Fibroblast of upper back skin (primary cell): ENCODE measurements around the gene NADSYN1.

Experiments used
- DNase-seq: peaks from one replicate; pipeline ENCODE4 v3.0.0-alpha.2; 2013

Gene NADSYN1

DNA sequence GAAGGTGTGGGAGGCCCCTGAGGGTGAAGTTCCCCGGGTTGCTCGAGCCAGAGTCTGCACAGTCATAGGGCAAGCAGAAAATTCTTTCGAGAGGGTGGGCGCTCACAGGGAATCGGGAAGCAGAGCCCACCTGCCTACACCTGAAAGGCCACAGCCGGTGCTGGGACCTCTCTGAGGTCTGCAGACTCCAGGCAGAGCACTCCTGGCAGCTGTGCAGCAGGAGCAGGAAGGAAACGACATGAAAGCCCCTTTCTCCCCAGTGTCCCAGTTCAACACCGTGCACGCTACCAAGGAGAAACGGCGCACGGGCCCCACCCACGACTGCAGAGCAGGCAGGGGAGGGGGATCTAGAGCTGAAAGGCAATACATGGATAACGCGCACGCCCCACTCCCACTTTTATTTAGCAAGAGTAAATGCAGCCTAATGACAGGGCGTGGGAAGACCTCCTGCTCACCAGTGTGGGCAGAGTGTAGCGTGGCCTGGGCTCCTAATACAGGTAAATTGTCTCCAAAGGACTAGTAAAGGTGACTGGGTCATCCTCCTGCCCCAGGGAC, 18.4 kb upstream of the NADSYN1 start:
- no peak for DNase-seq

DNA sequence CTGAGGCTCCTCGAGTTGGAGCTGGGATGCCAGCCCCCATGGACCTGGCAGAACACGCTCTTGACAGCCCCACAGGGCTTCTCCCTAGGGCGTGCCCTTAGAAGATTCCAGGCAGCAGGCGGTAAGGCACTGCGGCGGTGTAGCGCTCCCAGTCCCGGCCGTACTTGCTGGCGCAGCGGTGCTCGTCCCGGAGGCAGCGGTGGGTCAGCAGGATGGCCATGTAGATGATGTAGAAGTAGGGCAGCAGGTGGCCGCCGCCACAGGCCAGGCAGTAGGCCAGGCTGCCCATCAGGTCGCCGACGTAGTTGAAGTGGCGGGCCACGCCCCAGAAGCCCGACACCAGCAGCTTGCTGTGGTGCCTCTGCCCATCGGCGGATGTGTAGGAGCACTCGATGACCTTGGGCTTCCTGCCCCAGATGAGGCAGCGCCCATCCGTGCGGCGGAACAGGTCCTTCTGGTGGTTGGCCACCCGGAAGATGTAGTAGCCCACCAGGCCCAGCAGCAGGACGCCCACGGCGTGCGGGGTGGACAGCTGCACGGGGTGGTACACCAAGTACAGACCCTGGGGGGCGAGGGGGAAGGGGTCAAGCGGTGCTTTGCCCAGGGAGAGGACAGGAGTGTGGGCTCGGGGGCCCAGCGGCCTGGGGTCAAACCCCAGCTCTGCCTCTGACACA, 17.6 kb upstream of the NADSYN1 start:
- DNase-seq = no peak

DNA sequence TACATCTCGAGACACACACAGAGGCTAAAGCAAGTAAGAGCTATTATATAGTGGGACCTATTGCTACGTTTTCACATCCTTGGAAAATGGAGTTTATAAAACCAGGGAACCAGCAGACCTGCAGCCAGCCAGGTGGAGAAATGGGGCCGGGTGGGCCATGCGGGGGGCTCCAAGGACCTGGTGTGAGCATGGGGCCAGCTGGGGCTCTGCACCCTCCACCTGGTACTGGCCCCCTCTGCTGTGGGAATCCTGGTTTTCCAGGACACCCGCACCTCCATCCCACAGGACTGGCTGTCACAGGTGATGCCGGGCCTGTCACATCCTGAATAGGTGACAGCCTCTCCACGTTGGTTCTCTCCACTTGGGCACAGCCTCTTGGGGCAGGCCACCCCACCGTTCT, 16.1 kb upstream of the NADSYN1 start:
- DNase-seq = no peak

DNA sequence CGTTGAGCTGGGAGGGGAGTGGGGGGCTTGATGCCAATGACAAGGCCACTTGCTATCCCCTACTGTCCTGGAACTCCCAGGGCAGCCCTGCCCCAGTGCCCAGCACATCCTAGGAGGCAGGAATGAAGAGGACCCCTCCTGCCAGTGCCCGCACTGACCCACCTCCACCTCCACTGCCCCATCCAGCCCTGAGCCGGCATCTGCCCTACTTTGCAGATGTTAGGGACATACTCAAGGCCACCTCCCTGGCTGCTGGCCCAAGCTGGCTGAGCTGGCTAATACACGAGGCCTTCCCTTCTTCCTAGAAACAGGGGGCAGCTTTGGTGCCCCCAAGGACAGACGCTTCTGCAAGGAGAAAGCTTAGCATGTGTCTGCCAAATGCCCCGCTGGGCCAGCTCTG, 15.6 kb upstream of the NADSYN1 start:
- DNase-seq = no peak

DNA sequence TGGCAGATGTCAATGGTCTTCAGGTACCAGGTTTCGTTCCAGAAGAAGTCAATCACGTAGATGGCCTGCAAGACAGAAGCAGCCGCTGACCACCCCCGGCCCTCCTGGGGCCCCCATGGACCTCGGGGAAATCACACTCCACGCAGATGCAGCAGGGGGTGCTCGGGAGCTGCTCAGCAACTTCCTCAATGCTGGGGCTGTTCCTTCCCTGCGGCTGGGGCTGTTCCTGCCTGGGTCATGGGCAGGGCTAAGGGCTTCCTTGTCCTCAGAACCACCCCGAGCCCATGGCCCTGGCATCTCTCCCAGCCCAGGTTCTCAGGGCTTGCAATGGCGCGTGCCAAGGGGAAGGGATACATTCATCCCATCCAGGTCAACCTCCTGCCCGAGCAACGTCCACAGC, 15.1 kb upstream of the NADSYN1 start:
- DNase-seq = no peak

DNA sequence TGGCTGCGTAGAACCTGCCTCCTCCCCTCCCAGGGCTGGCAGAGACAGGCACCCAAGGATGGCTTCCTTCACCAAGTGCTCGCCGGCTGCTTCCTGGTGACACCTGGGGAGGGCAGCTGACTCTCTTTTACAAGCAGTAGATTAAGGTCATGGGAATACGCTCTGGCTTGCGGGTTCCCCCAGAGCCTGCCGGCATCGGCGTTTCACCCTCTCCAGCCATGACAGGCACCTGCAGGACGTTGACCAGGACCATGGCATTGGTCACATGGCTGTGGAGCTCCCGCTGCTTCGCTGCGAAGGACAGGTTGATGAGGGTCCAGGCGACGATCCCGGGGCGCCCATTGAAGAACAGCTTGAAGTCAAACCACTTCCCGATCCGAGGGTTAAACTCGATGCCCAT, 14.4 kb upstream of the NADSYN1 start:
- no peak for DNase-seq

DNA sequence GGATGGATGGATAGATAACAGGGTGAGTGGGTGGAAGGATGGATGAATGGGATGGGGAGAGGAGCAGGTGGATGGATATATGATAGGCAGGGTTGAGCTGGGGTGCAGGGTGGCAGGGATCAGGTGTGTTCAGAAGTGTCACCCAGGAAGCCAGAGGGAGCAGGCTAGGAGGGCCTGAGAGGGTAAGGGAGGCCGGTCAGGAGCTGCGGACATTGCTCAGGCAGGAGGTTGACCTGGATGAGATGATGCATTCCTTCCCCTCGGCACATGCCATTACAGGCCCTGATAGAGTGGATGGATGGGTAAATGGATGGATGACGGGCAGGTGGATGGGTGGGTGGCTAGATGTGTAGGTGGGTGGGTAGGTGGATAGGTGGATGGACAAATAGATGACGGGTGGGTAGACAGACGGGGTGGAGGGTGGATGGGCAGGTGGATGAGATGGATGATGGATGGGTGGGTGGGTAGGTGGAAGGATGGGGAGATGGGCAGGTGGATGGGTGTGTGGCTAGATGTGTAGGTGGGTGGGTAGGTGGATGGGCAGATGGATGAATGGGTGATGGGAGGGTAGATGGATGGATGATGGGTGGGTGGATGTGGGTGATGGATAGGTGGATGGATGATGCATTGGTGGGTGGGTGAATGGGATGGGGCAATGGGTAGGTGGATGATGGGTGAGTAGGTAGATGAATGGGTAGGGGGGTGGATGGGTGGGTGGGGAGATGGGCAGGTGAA, 12.8 kb upstream of the NADSYN1 start:
- DNase-seq = no peak

DNA sequence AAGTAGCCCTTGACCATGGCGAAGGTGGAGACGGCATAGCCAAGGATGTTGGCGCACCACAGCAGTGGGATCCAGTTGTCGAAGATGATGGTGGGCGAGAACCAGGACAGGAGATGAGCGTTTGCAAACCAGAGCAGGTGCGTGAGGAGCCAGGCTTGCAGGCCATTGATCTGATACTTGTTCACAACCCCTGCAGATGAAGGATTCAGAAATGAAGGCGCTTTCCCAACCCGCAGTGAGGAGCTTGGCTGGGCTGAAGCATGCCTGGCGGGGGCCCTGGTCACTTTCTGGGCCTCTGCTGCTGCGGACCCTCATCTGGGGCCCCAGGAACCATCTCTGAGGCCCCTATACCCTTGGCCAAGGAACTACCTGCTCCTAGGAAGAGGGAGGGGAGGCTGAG, 11.8 kb upstream of the NADSYN1 start:
- DNase-seq = no peak

DNA sequence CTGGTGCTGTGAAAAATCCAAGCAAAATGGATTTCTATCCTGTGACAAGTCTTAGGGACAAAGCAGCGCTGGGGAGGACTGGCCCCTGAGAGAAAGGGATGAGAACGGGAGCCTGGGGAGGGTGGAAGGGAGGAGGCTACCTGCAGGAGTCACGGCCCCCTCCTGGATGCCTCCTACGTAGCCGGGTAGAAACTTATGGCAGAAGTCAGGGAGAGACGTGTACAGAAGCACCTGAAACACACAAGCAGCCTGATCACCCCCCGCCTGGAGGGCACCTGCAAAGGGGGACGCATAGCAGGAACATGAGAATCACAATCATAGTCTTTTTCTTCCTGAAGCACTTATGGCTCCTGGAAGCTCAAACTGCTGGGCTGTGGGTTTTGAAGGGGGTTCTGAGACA, 10.9 kb upstream of the NADSYN1 start:
- DNase-seq = no peak

DNA sequence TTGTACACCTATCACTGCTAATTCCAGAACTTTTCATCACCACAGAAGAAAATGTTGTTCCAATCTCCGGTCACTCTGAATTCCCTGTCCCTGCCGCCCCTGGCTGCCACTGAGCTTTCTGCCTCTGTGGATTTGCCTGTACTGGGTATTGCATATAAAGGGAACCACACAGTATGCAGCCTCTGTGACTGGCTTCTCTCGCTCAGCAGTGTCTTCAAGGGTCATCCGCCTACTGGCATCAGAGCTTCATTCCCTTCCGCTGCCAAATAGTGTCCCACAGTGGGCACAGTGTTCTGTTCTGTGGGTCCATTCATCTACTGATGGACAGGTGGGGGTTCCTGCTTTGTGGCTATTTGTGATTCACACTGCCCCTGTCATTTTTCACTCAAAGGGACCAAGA, 10.1 kb upstream of the NADSYN1 start:
- no peak for DNase-seq

DNA sequence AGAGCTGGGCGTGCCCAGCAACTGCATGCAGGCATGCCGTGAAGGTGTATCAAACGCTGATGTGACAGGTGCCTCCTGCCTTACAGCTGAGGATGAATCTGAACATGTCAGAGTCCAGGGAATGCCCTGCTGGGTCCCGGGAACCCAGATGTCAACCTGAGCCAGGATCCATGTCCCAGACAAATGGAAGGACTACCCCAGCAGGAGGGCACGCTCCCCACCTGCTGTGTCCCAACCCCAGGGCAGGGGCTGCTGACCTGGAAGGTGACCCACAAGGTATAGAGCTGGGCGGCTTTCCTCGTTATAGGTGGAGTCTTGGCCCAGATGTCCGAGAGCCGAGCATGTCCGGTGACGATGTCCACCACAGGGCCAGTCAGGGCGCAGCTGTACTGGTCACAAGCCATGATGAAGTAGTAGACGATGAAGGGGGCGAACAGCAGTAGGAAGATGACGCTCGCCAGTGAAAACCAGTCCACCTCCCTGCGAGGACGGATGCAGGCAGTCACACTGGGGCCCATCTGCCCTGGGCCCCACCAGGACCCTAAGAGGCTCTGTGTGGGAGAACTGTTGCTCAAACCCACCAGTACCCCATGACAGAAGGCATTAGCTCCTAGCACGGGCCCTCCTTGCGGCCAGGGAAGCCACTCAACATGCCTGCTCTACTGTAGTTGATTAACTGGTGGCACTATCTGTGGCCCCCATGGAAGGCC, 9.1 kb upstream of the NADSYN1 start:
- DNase-seq = no peak

DNA sequence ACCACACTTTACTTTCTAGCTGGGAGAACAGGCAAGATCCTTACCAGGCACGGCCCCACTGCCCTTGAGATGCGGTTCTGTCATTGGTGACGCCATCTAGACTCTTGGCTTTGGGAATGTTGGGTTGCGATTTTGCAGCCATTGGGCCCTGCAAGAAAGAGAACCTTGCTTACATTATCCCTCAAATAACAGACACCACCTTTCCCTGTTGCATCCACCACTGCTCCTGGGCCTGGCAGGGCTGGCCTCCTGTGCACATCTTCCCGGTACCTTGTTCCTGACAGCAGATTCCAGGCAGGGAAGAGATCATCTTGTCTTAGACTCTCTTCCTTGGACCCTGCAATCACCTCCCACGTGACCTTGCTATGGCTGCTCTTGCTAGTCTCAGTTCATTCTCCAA, 8.2 kb upstream of the NADSYN1 start:
- DNase-seq = no peak

DNA sequence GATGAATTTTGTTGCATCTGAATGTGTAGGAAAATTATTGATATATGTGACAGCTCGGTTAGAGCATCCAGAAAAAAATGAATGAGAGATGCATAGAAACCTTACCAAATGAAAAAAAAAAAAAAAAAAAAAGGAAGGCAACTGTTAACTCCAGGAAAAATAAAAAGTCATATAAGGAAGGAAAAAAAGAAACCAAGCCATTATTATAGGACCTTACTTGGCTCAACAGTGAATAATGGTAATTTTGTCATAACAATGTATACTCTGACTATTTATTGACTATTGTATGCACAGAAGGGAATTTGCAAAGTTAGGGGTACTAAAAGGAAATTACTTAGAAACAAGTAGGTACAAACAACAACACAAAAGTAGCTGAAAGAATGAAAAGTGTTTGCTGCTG, 6.9 kb upstream of the NADSYN1 start:
- no peak for DNase-seq

DNA sequence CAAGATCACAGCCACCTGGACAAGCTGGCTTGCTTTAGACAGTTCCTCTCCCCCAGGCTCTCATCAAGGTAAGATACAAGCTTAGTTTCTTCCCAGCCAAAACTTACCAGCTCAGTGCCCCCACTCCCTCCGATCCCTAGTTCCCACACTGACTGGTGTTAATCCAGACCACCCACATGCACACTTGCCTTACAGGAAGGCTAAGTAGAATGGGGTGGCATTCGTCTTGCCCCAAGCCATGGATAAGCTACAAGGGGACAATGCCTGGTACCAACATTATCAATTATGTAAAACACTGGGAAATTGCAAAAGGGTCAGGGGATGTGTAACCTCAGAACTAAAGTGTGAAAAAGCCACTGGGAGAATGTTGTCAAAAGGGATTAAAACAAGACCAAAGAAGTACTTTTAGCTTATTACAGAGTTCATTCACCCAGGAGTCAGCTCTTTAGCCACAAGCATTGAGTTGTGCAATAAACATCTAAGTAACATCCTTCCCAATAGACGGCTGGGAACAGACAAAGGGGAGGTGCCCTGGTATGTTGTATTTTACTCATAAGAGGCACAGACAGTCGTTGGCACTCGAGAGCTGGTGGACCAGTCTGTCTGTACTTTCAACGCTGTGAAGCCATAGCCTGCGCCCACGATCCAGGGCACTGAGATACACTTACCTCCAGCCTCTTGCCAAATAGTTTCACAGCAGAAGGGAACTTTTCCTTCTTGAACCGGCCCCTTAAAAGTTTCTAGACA, 5.9 kb upstream of the NADSYN1 start:
- peak; percentile 32 for DNase-seq

DNA sequence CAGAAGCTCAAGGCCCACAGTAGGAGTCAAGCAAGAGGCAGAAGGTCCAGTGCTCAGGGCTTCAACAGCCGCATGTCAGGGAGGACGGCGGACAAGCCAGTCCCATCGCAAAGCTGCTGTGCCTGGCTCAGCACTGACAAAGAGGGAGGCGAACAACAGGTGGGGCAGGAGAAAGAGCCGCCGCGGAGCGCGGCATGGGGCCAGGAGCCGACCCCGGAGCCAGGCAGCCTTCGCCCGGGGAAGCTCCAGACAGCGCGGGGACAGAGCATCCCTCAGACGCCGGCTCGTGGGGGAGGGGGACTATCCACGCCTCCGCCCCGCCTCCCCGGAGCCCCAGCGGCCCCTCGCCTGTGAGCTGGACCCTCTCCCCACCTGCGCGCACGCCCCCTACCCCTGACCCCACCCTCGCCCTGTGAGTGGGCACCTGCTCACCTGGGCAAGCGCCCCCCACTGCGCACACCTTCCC, 5.2 kb upstream of the NADSYN1 start:
- DNase-seq = no peak

DNA sequence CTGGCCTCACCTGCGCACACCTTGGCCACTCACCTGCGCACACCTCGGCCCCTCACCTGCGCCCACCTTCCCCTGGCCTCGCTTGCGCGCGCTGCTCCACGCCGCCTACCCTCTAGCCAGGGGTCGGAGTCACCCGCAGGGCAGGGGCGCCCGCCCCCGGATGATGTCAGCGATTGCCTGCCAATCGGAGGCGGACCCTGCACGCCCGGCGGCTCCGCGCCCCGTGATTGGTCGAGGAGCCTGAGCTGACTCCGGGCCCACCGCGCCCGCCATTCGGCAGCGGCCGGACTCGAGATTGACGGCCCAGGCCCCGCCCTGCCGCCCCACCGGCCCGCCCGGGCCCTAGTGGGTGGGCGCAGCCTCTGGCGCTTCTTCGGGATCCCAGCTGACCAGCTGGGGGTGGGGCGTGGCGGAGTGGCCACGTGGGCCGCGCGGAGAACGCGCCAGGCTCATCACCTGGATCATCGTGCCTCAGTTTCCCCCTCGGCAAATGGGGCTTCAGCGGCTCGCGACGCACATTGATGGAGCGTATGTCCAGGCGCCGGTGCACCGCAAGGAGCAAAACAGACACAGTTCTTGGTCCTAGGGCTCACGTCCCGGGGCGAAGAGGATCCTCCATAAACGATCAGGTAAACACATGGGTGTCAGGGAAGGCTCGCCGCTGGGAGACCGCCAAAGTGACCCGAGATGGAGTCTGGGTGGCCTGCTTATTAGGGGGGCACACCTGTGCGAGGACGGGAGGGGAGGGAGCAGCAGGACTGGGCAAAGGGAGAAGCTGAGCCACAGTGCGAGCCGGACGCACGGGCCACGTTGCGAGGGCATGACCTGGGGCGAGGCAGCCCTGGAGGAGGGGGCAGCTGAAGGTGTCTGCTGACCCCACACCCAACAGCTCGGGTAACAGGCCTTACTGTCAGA, 4.5 kb upstream of the NADSYN1 start, which contains the start of gene DHCR7:
Gene DHCR7 (minus strand): TSS at position 137 of the 915 bp plus-strand sequence. CDS start 3,441 bp downstream, outside the sequence.
- DNase-seq = peak; percentile 94

DNA sequence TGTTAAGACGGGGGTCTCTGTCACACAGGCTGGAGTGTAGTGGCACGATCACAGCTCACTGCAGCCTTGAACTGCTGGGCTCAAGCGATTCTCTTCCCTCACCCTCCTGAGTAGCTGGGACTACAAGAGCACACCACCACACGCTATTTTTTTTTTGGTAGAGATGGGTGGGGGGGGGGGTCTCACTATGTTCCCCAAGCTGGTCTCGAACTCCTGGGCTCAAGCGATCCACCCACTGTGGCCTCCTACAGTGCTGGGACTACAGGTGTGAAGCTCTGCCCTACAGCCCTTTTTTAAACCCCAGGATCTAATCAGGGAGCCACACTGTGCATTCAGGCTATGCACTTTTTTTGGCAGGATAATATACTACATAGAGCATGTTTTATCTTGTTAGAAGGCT, 3.4 kb upstream of the NADSYN1 start:
- no peak for DNase-seq

DNA sequence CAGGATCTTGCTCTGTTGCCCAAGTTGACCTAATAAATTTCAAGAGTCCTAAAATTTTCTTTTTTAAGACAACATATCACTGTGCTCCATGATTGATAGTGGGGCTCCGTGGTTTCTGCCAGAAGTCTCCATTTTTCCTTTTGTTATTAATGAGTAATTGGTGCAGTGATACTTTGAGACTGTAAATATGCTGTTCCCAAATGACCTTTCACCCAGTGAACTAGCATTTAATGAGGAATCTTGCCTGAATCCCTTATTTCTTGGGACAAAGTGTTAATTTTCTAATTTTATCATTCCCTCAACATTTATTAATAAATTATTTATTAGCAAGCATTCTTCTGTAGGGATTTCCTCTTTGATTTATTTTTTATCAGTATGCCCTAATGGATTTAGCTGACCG, 2.5 kb upstream of the NADSYN1 start:
- no peak for DNase-seq

DNA sequence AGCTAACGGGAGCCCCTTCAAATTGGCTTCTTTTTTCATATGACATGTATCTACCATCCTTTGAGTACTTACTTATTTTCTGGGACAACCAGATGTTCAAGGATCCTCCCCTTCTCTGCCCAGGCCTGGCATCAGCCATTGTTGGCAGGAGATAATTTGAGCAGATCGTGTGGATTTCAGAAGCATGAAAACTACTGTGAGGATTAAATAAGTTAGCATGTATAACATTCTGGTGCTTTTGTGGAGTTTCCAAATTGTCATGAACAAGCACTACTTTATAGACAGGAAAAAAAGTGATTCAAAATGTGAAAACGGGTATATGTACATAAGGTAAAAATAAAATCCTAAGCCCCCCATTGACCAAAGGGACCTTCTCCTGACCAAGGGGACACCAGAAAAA, 2.1 kb upstream of the NADSYN1 start:
- DNase-seq = no peak

DNA sequence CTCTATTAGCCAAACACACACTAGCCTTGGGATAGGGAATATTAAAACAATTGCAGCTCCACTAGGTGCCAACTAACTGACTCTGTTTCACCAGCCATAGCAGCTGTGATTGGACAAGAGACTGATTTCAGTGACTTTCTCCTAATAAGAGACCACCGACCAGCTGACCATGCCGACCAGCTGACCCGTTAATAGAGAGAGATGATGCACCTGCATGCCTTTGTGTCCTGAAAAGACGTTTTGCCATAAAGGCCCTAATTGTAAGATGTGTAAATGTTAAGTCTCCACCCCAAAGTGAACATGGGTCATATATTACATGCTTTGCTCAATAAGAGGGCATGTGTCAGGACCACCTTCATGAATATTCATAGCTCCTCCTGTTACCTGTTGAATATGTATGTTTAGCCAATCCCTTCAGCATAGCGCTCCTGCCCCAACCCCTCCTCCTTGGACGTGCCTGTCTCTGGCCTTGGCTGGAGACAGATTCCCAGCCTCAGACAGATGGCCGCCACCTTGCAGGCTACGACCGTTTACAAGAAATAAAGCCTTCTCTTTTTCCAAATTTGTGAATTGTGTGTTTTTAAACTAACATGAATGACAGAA, 1.3 kb upstream of the NADSYN1 start:
- DNase-seq = no peak
